Astrocyte (in vitro differentiated cells and primary cell): ENCODE results near the gene RPS6KB2. TPM values are rescaled to one million over a fixed set of nuclear protein-coding genes. Genes with fewer than 3 reads are reported as not detected.

ENCODE experiments used
- DNase-seq: peaks from one replicate; pipeline ENCODE4 v3.0.0-alpha.2; 2010; ENCODE audit warnings: low read depth
- FAIRE-seq: peaks from 2 replicates; lab custom pipeline; 2011; peaks lifted over from hg19 to GRCh38; lab: Jason Lieb, UNC
- H2AFZ ChIP-seq: 2 replicates; pipeline ENCODE4 v1.6.0; 2012; ENCODE audit warnings: low read depth, low read length, inconsistent platforms
- H3K27ac ChIP-seq: 2 replicates; pipeline ENCODE4 v1.5.1; 2011; ENCODE audit warnings: low read depth, low read length, inconsistent platforms
- H3K27me3 ChIP-seq: 2 replicates; pipeline ENCODE4 v1.6.0; 2011; ENCODE audit warnings: low read length, inconsistent platforms; ENCODE audit not compliant: insufficient read depth
- H3K36me3 ChIP-seq: 2 replicates; pipeline ENCODE4 v1.5.1; 2011; ENCODE audit warnings: low read length, inconsistent platforms; ENCODE audit not compliant: insufficient read depth
- H3K4me1 ChIP-seq: 2 replicates; pipeline ENCODE4 v1.5.1; 2011; ENCODE audit warnings: low read length, inconsistent platforms; ENCODE audit not compliant: insufficient read depth
- H3K4me2 ChIP-seq: 2 replicates; pipeline ENCODE4 v1.6.0; 2012; ENCODE audit warnings: low read length, inconsistent platforms
- H3K4me3 ChIP-seq: 2 replicates; pipeline ENCODE4 v1.5.1; 2011; ENCODE audit warnings: low read depth, mild to moderate bottlenecking, low read length, inconsistent platforms; ENCODE audit not compliant: insufficient read depth
- H3K79me2 ChIP-seq: 2 replicates; pipeline ENCODE4 v1.6.0; 2012; ENCODE audit warnings: mild to moderate bottlenecking, low read length, inconsistent platforms; ENCODE audit not compliant: insufficient read depth
- H3K9ac ChIP-seq: 2 replicates; pipeline ENCODE4 v1.6.0; 2012; ENCODE audit warnings: mild to moderate bottlenecking, low read length, inconsistent platforms
- H3K9me3 ChIP-seq: 2 replicates; pipeline ENCODE4 v1.5.1; 2012; ENCODE audit warnings: low read depth, mild to moderate bottlenecking, low read length, inconsistent platforms; ENCODE audit not compliant: insufficient read depth
- H4K20me1 ChIP-seq: 2 replicates; pipeline ENCODE4 v1.6.0; 2012; ENCODE audit warnings: low read length, inconsistent platforms; ENCODE audit not compliant: insufficient read depth
- H3K27ac Mint-ChIP-seq: one replicate; pipeline ENCODE4 v1.8.0; 2021; ENCODE audit warnings: mild to moderate bottlenecking, mixed read lengths; ENCODE audit not compliant: unreplicated experiment
- H3K27me3 Mint-ChIP-seq: one replicate; pipeline ENCODE4 v1.8.0; 2021; ENCODE audit warnings: low read depth, mixed read lengths; ENCODE audit not compliant: unreplicated experiment
- H3K36me3 Mint-ChIP-seq: one replicate; pipeline ENCODE4 v1.8.0; 2021; ENCODE audit warnings: low read depth, mixed read lengths; ENCODE audit not compliant: unreplicated experiment
- H3K4me1 Mint-ChIP-seq: one replicate; pipeline ENCODE4 v1.8.0; 2021; ENCODE audit warnings: low read depth, mixed read lengths; ENCODE audit not compliant: unreplicated experiment
- H3K4me3 Mint-ChIP-seq: one replicate; pipeline ENCODE4 v1.8.0; 2021; ENCODE audit warnings: mild to moderate bottlenecking, moderate library complexity, mixed read lengths; ENCODE audit not compliant: unreplicated experiment
- H3K9me3 Mint-ChIP-seq: one replicate; pipeline ENCODE4 v1.8.0; 2021; ENCODE audit warnings: mild to moderate bottlenecking, mixed read lengths; ENCODE audit not compliant: unreplicated experiment
- CTCF ChIP-seq: IDR thresholded peaks from 2 replicates; pipeline ENCODE4 v1.5.1; 2011; ENCODE audit warnings: low read depth, mild to moderate bottlenecking, inconsistent platforms, low read length, moderate library complexity; ENCODE audit not compliant: insufficient read depth
- EZH2 ChIP-seq: IDR thresholded peaks from 2 replicates; pipeline ENCODE4 v1.6.1; 2012; ENCODE audit warnings: mild to moderate bottlenecking, low read length, inconsistent platforms; ENCODE audit not compliant: insufficient read depth
- total RNA-seq: library from RNA; stranded (reverse); gene quantifications from 2 replicates; pipeline ENCODE4 v1.2.1, GENCODE V29; 2021

Gene RPS6KB2
- total RNA-seq, 1 donor from 2014 or later, result 52.9 TPM

DNA sequence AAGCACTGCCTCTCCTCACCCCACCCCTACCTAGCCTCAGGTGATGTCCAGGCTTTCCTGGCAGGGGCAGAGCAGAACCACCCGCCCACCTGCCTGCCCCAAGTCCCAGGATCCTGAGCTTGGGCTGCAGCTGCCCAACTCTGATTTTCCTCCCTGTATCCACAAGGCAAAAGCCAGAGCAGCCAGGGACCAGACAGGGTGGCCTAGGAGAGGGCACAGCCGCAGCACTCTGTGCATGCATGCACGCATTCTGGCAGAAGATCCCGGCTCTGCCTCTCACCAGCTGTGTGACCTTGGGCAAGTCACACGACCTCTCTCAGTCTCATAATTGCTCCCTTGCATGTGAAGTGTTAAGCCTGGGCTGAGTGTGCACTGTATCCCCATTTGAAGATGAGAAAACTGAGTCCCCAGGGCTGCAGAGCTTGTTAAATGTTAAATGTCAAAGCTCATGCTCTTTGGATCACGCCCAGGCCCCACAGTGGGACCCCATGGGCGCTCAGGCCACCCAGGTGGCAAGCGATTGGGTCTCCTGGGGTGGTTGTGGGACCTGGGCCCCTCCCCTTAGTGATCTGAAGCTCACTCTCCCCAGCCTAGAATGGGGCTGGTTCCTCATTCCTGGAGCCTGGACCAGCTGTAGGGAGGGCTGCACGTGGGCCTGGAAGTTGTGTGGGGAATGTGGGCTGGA is 15.7 kb upstream of the RPS6KB2 start:
- FAIRE-seq (no peak), DNase-seq (no peak)
- no peaks in the 10 kb centered on the region for H3K36me3 ChIP-seq
- Mint-ChIP-seq H3K36me3 (peaks cover 2% of the 10 kb centered on the region), H3K9me3 (no peaks in the 10 kb centered on the region), H3K4me1 (peaks cover 4% of the 10 kb centered on the region), H3K27me3 (peaks cover 28% of the 10 kb centered on the region), H3K27ac (no peak overlapping the region), H3K4me3 (no peak overlapping the region)
- no peak overlapping the region for H2AFZ ChIP-seq
- no peak overlapping the region for H3K9ac ChIP-seq
- no peaks in the 10 kb centered on the region for H4K20me1 ChIP-seq
- peaks cover 4% of the 10 kb centered on the region for H3K4me1 ChIP-seq
- H3K79me2 ChIP-seq, result no peaks in the 10 kb centered on the region
- TF ChIP-seq CTCF (no peak), EZH2 (no peak)
- no peak overlapping the region for H3K27ac ChIP-seq
- peaks cover 21% of the 10 kb centered on the region for H3K27me3 ChIP-seq
- no peak overlapping the region for H3K4me3 ChIP-seq
- no peaks in the 10 kb centered on the region for H3K9me3 ChIP-seq
- H3K4me2 ChIP-seq, result no peak overlapping the region

DNA sequence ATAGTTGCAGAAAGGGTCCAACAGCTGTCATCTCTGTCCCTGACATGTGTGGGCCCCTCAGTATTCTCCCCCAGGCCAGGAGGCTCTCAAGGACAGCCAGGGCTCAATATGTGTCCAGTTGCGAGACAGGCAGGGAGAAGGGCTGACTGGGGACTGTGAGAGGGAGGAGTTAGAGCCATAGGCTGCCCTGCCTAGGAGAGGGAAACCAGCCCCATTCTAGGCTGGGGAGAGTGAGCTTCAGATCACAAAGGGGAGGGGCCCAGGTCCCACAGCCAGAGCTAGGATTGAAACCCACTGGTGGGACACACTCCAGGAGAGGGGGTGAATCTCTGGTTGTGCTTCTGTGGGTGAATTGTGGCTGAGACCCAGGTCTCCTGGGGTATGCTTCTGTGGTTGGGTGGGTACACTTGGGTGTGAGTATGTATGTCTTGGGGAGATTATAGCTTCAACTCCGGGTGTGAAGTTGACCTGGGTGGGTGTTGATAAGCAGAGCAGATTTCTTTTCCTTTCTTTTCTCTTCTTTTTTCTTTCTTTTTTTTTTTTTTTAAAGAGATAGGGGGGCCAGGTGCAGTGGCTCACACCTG is 14.9 kb upstream of the RPS6KB2 start:
- Histone ChIP-seq H3K4me2 (no peak overlapping the region), H3K4me3 (no peak overlapping the region), H3K9me3 (no peaks in the 10 kb centered on the region), H3K27ac (no peak overlapping the region), H2AFZ (no peak overlapping the region), H3K4me1 (peaks cover 4% of the 10 kb centered on the region), H3K36me3 (no peaks in the 10 kb centered on the region), H4K20me1 (no peaks in the 10 kb centered on the region), H3K9ac (no peak overlapping the region), H3K79me2 (no peaks in the 10 kb centered on the region), H3K27me3 (peaks cover 21% of the 10 kb centered on the region)
- Mint-ChIP-seq H3K4me3 (peak overlapping the region; percentile 20), H3K9me3 (no peaks in the 10 kb centered on the region), H3K36me3 (peaks cover 2% of the 10 kb centered on the region), H3K4me1 (peaks cover 4% of the 10 kb centered on the region), H3K27me3 (peaks cover 28% of the 10 kb centered on the region), H3K27ac (no peak overlapping the region)
- TF ChIP-seq CTCF, result no peak
- no peak for TF ChIP-seq EZH2
- DNase-seq (no peak), FAIRE-seq (no peak)
